HG02610 (cell line): ENCODE results near the gene RPTOR.

Experiments
- ATAC-seq: cut with Tn5 transposase; IDR thresholded peaks from one replicate; pipeline ENCODE4 v1.9.1; 2021; ENCODE audit warnings: mild to moderate bottlenecking, moderate library complexity; ENCODE audit not compliant: unreplicated experiment

The RPTOR gene

GRCh38 chr17:80779336-80779735, 234.7 kb downstream of the RPTOR start:
- no peak for ATAC-seq

GRCh38 chr17:80779961-80780380, 235.3 kb downstream of the RPTOR start:
- no peak for ATAC-seq

- peak; percentile 64 for ATAC-seq
Observed at GRCh38 chr17:80780381-80781198, 236.0 kb downstream of the RPTOR start.

DNA sequence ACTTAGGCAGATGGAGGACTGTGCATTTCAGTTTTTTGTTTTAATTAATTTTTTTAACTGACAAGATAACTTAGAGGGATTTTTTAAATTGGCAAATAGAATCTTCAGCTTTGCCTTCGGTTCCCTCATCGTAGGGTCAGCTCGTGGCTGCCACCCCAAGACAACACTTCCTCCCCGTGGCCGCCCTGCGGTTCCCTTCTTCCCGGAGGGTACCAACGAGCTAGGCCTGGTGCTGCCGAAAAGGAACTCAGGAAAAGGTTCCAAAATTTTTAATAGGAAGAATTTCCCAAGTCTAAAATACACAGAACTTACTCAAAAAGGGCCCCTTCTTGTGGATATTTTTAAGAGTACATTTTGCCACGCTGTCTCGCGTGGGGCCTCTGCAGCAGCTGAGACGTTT, 236.6 kb downstream of the RPTOR start:
- ATAC-seq = no peak

DNA sequence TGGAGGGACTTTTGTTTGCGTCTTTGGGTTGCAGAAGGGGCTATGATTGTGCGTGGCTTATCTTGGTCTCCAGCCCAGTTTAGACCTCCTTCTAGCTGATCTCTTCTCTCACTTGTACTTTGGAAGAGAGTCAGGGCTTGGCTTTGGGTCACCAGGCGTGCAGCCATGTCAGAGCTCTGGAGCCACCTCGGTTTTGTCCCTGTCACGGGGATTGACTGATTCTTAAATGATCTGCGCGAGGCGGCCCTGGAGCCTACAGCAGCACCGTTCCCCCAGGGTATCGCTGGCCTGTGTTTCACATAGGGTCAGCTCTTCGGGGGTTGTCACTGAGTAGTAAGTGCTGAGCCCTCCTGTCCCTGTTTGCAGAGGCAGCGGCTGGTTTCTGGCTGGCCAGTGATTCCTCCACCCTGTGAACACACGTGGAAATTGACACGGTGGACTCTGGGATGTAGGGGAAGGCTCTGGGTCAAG, 237.2 kb downstream of the RPTOR start:
- no peak for ATAC-seq

- ATAC-seq = no peak
Observed at GRCh38 chr17:80782536-80783427, 238.1 kb downstream of the RPTOR start.

GRCh38 chr17:80783486-80783885, 238.8 kb downstream of the RPTOR start:
- ATAC-seq = no peak

GRCh38 chr17:80783971-80784370, 239.3 kb downstream of the RPTOR start:
- no peak for ATAC-seq

DNA sequence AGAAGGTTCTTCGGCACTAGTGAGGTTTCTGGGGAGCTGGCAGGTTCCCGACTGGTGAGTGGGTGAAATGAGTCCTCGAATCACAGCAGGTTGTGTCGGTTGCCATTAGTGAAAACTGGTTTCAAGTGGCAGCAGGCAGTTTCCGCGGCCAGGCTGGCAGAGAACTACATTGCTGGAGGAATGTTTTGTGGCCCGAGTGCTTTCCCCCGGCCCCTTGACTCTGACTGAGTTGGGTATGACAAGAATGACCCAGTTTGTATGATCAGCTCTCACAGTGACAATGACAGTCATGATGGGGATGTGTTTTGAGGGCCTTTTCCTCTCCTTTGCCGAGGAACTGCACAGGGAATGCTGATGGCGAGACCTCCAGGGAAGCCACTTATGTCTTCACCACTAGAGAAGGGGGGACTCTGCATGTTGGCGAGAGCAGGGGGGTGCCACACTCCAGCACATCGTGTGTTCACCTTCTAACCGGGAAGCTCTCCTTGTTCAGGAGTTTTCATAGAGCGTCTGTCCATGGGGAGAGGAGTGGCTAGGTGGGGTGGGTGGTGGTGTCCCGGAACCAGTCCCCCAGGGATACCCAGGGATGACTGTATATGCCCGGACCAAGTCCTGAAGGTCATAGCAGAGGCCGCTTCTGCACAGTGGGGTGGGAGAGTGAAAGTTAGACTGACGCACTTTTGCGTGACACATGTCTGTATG, 241.0 kb downstream of the RPTOR start:
- ATAC-seq = no peak

DNA sequence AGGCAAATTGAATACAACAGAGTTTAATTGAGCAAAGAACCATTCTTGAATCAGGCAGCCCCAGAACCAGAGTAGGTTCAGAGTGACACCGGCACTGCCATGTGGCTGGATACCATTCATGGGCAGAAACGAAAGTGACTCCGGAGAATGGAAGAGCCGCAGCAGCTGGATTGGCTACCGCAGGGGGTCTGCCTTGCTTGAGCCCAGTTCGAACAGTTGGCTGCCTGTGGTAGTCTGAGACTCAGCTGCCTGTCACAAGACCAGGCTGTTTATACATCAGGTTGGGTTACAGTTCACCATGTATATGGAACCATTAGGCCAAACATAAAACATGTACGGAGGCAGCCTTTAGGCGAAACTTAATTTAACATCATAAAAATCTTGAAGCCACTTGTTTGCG, 241.8 kb downstream of the RPTOR start:
- no peak for ATAC-seq

DNA sequence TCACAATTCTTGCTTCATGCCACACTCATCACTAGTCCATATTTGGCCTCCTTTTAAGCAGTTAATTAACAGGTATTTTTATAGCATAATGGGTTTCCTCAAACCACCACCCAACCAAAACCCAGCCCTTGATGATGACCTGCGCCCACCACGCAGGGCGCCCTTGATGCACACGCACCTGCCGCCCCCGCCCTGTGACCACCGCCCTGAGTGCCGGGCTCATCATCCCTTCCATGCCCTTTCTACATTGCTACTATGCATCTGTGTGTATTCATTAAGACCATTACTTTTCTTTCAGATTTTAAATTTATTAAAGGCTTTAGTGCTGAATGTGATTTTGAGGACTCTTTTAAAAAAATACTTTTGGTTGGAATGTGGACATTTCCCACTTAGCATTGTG, 242.2 kb downstream of the RPTOR start:
- ATAC-seq = no peak

DNA sequence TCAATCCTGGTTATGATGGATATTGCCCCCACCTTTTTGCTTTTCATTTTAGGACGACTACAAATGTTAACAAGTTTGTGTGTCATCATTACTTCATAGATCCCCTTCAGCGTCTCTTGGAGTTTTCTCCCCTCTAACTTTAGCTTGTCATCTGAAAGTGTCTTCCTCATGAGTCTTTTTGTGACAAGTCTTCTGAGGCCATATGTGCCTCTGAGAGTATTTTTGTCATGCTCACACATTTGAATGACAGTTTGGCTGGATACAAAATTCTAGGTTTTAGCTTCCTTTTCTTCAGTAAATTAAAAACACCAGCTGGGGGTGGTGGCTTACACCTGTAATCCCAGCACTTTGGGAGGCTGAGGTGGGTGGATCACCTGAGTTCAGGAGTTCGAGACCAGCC, 243.2 kb downstream of the RPTOR start:
- ATAC-seq = no peak

- ATAC-seq = peak; percentile 54
Observed at GRCh38 chr17:80789356-80789902, 244.8 kb downstream of the RPTOR start.

DNA sequence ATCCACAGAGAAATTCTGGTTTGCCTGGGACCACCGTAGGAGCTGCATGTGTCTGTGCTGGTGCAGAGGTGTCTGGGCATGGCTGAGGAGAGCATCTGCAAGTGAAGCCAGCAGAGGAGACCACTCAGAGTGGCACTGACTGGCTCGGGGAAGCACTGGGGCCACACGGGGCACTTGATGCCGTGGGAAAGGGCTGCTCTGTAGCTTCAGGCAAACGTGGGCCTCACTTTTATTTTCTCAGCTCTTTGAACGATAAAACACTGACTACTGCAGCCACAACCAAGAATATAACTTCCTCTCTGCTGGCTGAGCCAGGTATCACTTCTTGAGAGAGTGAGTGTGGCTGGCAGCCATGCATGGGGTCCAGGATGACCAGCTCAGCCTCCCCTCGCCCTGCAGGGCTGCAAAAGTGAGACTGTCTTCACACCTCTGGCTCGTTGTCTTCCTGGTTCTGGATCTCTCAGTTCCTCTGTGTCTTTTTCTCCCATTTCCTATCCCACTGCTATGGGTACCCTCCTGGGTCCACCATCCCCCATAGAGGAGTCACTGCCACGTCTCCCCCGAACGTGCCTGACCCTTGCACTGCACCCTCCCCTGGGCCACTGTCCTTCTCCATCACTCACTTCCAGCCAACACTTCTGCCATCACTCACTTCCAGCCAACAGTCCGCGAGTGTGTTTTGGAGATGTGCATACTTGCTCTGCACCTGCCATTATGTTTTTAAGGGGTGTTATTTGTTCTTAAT, 245.6 kb downstream of the RPTOR start:
- peak; percentile 57 for ATAC-seq

DNA sequence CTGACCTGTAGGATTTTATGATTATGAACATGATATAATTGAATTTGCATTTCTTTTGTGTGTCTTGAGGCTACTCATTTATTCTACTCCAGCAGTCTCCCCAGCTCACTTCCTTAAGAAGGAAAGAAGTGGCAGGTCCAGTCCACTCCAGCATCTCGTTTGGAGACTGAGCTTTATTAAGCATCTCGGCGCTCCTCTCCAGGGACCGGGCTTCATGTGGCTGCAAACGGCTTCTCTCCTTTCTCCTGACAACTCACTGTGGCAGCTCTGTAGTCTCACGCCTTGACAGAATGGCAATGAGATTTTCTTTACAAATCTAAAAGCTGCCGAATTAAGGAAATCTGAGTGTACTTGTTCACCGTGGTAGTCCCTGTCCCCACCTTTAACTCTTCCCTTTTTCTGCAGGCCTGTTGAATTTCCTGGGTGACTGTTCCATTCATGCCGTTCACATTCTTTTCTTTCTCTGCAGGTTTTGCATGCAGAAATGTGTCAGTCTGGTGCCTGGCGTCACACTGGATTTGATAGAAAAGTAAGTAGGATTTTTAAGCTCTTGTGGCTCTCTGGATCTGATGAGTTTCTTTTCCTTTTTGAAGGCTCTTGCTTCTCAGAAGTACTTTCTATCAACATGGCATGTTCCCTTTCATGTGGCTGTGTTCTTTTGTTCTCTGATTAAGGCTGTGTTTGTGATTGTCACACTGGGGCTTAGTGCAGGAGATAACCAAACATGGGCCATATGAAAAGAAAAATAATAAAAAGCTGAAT, 246.5 kb downstream of the RPTOR start:
- ATAC-seq = no peak

DNA sequence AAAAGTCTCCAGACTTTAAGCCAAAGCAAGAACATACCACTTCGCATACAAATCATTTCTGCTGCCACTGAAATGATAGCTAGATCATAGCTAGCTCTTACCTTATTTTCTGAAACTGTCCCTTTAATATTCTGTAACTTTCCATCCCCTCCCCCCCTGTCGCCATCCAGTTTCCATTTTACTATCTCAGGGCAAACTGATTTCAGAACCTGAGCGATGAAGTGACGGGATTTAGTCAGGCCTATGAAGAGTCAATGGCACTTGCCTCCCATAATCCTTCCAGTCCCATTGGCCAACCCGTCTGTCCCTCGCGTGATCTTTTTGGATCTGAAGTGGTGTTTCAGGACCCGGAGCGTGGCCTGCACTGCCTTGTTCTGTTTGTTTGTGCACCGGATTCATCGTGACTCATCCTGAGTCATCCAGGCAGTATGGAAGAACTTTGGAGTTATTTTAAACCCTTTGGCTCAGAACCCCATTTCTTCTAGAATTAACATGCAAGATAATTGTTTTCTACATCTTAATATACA, 247.2 kb downstream of the RPTOR start:
- no peak for ATAC-seq

- ATAC-seq = no peak
Observed at GRCh38 chr17:80792373-80792781, 247.7 kb downstream of the RPTOR start.

DNA sequence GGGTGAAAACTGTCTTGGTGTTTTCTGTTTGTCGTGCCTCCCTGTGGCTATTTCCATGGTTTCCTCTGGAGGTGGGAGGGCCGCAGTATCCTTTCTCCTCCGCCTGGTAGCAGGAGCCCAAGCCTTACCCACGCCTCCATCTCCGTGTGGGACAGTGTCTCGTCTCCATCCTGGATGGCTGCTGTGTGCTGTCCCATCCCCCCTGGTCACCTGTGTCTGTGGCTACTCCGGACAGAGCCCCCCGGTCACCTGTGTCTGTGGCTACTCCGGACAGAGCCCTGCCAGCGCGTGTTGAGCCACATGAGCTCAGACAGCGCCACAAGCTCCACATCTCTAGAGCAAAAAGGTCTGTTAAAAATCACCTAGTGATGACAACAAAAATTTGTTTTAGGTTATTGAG, 248.8 kb downstream of the RPTOR start:
- no peak for ATAC-seq

GRCh38 chr17:80793851-80794267, 249.2 kb downstream of the RPTOR start:
- ATAC-seq = no peak
